Spinal cord (tissue), 10 donors: Measurements from ENCODE around the gene CLASP1. TPM values are rescaled to one million over a fixed set of nuclear protein-coding genes. Genes with fewer than 3 reads are reported as not detected.
"Not testable (repeated sequence)": the region's sequence is repeated elsewhere in the genome, so short reads cannot be mapped to it uniquely, and the experiment has no call there.

ENCODE experiments used
- DNase-seq, 6 donors: peaks; one replicate each; pipeline versions ENCODE4 v3.0.0 to v3.0.0-alpha.2; 2013 to 2015; ENCODE audit warnings: low spot score in 6 of 6, low read depth in 4 of 6
- H3K27ac ChIP-seq: one replicate; pipeline ENCODE4 v1.5.1; 2013; ENCODE audit warnings: low read depth, low read length, control low read depth
- H3K27me3 ChIP-seq: one replicate; pipeline ENCODE4 v1.6.1; 2013; ENCODE audit warnings: low read length; ENCODE audit not compliant: control insufficient read depth, insufficient read depth
- H3K36me3 ChIP-seq: one replicate; pipeline ENCODE4 v1.6.1; 2013; ENCODE audit warnings: low read length; ENCODE audit not compliant: control insufficient read depth, insufficient read depth
- H3K4me1 ChIP-seq: one replicate; pipeline ENCODE4 v1.6.1; 2013; ENCODE audit warnings: low read length; ENCODE audit not compliant: control insufficient read depth, insufficient read depth
- H3K4me3 ChIP-seq: one replicate; pipeline ENCODE4 v1.5.1; 2013; ENCODE audit warnings: low read depth, low read length, control low read depth
- H3K9me3 ChIP-seq: one replicate; pipeline ENCODE4 v1.6.1; 2013; ENCODE audit warnings: low read length; ENCODE audit not compliant: control insufficient read depth, insufficient read depth
- WGBS: methylation state at CpG from one replicate; pipeline ENCODE4 v1.1.5; 2013; ENCODE audit warnings: missing lambda C conversion rate; ENCODE audit not compliant: insufficient coverage; 5-methylcytosine and 5-hydroxymethylcytosine counted together
- polyA plus RNA-seq, 2 donors: library from polyadenylated mRNA; unstranded; fragments of 120-200 nt; gene quantifications; one replicate each; pipeline ENCODE4 v1.2.1, GENCODE V29; 2013; ENCODE audit not compliant: insufficient read length in 2 of 2
- total RNA-seq, 2 donors: library from RNA; depleted of rRNA in 1 of 2; stranded (reverse); fragments of 120-200 nt in 1 of 2; fragments of >200 nt in 1 of 2; gene quantifications; one replicate each; pipeline versions ENCODE4 v1.2.3 to v1.2.4, GENCODE V29; 2013 to 2014
- donor health status: healthy.

Gene CLASP1
- total and polyA plus RNA-seq, 4 donors = 51.7 to 98.2 (median 62.8) TPM

DNA sequence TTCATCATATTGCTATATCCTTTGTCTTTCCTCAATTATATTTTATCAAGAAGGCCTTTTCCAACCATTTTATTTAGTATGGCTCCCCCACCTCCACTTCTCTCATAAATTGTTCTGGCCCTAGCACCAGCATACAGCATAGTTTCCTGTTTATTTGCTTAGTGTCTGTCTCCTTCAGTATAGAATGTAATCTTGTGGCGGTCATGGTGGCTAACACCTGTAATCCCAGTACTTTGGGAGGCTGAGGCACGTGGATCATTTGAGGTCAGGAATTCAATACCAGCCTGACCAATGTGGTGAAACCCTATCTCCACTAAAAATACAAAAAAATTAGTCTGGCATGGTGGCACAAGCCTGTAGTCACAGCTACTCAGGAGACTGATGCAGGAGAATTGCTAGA is 39.6 kb upstream of the CLASP1 start:
- Histone ChIP-seq H3K4me1 (no peaks in the 10 kb centered on the region), H3K36me3 (no peaks in the 10 kb centered on the region), H3K4me3 (no peak overlapping the region), H3K27me3 (no peaks in the 10 kb centered on the region), H3K9me3 (no peaks in the 10 kb centered on the region), H3K27ac (no peak overlapping the region)
- WGBS = no CpG with 5 or more reads among the region's 2 CpGs
- no peak for DNase-seq

DNA sequence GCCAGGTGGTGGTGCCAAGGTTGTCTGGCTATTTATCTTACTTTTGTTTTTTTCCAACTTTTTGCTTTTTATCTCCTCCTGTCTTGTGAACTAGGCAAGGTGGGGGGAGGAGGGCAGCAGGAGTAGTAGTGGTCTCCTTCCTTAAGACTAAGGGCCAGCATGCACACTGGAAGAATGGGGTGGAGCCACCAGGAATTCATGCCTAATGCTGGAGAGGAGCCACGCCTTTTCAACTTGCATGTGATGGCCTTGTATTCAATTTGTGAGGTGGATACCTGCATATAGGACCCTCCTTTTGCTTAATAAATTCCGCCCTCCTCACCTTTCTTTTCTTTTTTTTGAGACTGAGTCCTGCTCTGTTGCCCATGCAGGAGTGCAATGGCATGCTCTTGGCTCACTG is 37.6 kb upstream of the CLASP1 start:
- Histone ChIP-seq H3K9me3 (peaks cover 6% of the 10 kb centered on the region), H3K36me3 (no peaks in the 10 kb centered on the region), H3K27ac (no peak overlapping the region), H3K4me1 (no peaks in the 10 kb centered on the region), H3K4me3 (no peak overlapping the region), H3K27me3 (no peaks in the 10 kb centered on the region)
- WGBS = no CpG with 5 or more reads among the region's 2 CpGs
- DNase-seq = no peak

DNA sequence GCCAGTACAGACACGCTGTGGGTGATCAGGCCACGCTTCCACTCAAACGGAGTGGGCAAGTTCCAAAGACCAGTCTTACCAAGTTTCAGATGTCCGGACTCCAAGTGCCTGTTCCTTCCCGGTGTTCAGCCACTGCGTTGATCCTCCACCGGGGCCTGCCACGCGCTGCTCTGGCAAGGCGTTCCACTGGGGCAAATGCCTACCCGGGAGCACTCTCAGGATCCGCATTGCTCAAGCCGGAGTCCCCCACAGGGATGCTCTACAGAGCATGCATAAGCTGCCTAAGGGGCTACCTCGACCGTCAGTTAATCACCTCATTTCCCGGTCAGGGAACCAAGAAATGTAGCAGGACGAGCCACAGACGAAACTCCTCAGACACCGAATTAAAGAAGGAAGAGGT is 37.0 kb upstream of the CLASP1 start:
- no peak for DNase-seq
- Histone ChIP-seq H3K36me3 (no peaks in the 10 kb centered on the region), H3K27ac (no peak overlapping the region), H3K4me3 (no peak overlapping the region), H3K9me3 (peaks cover 6% of the 10 kb centered on the region), H3K4me1 (no peaks in the 10 kb centered on the region), H3K27me3 (no peaks in the 10 kb centered on the region)
- WGBS = 77% methylated on average over 19 of the region's 19 CpGs

DNA sequence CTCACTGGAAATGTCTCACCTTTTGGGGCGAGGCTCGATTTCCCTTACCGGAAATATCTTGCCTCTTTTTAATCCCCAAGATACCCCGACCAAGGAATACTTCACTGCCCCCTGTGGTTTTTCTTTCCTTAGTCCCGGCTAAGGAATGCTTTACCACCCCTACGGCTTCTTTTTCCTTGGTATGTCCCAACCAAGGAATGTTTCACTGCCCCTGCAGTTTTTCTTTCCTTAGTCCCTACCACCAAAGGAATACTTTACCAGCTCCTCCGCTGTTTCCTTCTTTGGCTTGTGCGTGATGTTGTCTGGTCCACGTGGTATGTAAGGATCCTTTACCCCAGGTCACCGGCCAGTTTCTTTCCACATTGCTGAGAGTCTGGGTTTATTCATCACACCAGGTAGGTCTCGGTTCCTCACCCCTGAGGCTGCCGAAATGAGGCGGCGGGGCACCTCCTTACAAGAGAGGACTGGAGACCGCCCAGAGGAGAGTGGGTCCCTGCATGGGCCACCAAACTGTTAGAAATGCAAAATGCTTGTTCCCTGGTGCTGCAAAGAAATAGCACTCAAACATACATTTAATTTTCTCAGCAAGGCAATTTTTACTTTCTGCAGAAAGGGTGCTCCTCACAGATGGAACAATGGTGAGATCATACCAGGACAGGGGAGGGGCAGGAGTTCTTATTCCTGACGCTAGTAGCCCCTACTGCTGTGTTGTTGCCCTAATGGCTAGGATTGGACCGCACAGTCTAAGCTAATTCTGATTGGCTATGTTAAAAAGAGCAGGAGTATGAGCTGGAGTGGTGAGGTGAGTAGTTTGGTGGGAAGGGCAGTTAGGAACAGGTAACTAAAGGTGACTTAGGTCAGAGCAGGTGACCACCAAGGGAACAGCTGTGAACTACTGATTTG is 33.4 kb upstream of the CLASP1 start:
- 91% methylated on average over 16 of the region's 17 CpGs for WGBS
- DNase-seq = no peak
- Histone ChIP-seq H3K36me3 (no peaks in the 10 kb centered on the region), H3K4me1 (no peaks in the 10 kb centered on the region), H3K27me3 (no peaks in the 10 kb centered on the region), H3K27ac (no peak overlapping the region), H3K4me3 (no peak overlapping the region), H3K9me3 (peaks cover 8% of the 10 kb centered on the region)

GRCh38 chr2:121677855-121678254 is 28.6 kb upstream of the CLASP1 start:
- no peak overlapping the region for H3K4me3 ChIP-seq
- peaks cover 9% of the 10 kb centered on the region for H3K9me3 ChIP-seq
- H3K4me1 ChIP-seq = no peaks in the 10 kb centered on the region
- no peak for DNase-seq
- no peaks in the 10 kb centered on the region for H3K36me3 ChIP-seq
- no peak overlapping the region for H3K27ac ChIP-seq
- H3K27me3 ChIP-seq = no peaks in the 10 kb centered on the region

- H3K4me3 ChIP-seq, H3K27me3 ChIP-seq, H3K4me1 ChIP-seq, H3K9me3 ChIP-seq, H3K36me3 ChIP-seq, H3K27ac ChIP-seq, DNase-seq: not testable (repeated sequence)
- no CpG with 5 or more reads among the region's 1 CpG for WGBS
These were observed 22.4 kb upstream of the CLASP1 start for GRCh38 chr2:121671621-121672020.

GRCh38 chr2:121670181-121670580 is 20.9 kb upstream of the CLASP1 start:
- Histone ChIP-seq H3K36me3 (no peaks in the 10 kb centered on the region), H3K27me3 (no peaks in the 10 kb centered on the region), H3K4me3 (no peak overlapping the region), H3K4me1 (no peaks in the 10 kb centered on the region), H3K27ac (no peak overlapping the region), H3K9me3 (peaks cover 3% of the 10 kb centered on the region)
- no peak for DNase-seq

GRCh38 chr2:121667618-121668017 is 18.4 kb upstream of the CLASP1 start:
- Histone ChIP-seq H3K9me3 (peaks cover 1% of the 10 kb centered on the region), H3K27ac (no peak overlapping the region), H3K4me1 (no peaks in the 10 kb centered on the region), H3K4me3 (no peak overlapping the region), H3K27me3 (no peaks in the 10 kb centered on the region), H3K36me3 (no peaks in the 10 kb centered on the region)
- 100% methylated on average over 1 of the region's 1 CpG for WGBS
- DNase-seq = no peak

DNA sequence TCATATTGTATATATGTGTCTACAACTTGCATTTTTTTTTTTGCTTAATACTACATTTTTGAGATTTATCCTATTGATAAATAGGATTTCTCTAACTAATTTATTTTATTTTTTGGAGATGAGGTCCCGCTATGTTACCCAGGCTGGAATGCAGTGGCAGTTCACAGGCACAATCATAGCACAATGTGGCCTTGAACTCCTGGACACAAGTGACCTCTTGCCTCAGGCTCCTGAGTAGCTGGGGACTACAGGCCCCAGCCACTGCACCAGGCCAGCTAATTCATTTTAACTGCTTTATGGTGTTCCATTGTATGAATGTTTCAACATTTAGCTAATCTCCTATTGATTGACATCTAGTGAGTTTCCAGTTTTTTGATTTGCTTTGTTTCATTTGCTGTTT is 16.8 kb upstream of the CLASP1 start:
- Histone ChIP-seq H3K4me3 (no peak overlapping the region), H3K27me3 (no peaks in the 10 kb centered on the region), H3K36me3 (no peaks in the 10 kb centered on the region), H3K9me3 (no peaks in the 10 kb centered on the region), H3K27ac (no peak overlapping the region), H3K4me1 (no peaks in the 10 kb centered on the region)
- 100% methylated on average over 1 of the region's 1 CpG for WGBS
- DNase-seq = no peak

GRCh38 chr2:121665504-121665903 is 16.2 kb upstream of the CLASP1 start:
- Histone ChIP-seq H3K27ac (no peak overlapping the region), H3K27me3 (no peaks in the 10 kb centered on the region), H3K4me3 (no peak overlapping the region), H3K36me3 (no peaks in the 10 kb centered on the region), H3K4me1 (no peaks in the 10 kb centered on the region), H3K9me3 (no peaks in the 10 kb centered on the region)
- DNase-seq = no peak
- WGBS = 86% methylated on average over 2 of the region's 3 CpGs
